ENCODE data around the gene GNPTG.

GNPTG gene

DNA sequence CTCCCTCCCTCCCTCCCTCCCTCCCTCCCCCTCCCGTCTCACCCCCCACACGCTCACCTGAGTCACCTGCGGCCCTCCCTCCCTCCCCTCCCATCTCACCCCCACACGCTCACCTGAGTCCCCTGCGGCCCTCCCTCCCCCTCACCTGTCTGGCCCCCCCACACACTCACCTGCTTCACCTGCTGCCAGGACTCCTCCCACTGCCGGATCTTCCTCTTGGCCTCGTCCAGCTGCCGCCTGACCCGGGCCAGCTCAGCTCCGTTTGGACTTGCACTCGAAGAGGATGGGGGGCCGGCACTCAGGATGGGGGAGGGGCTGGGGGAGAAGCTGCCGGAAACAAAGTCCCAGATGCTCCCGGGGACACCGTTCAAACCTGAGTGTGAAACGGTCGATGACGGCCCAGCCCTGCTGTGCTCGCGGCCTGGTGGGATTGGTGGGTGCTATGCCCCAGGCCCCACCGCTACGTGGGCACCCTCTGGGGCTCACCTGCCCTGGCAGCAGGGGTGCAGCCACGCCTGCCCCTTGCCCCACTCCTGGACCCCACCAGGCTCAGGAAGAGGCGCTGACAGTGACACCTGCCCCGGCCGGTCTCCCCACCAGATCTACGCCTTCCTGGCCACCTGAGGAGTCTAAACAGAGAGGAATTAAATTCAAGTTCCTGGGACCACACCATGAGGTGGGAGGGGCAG lies 15.9 kb downstream of the GNPTG start:
- no peak for DNase-seq

DNA sequence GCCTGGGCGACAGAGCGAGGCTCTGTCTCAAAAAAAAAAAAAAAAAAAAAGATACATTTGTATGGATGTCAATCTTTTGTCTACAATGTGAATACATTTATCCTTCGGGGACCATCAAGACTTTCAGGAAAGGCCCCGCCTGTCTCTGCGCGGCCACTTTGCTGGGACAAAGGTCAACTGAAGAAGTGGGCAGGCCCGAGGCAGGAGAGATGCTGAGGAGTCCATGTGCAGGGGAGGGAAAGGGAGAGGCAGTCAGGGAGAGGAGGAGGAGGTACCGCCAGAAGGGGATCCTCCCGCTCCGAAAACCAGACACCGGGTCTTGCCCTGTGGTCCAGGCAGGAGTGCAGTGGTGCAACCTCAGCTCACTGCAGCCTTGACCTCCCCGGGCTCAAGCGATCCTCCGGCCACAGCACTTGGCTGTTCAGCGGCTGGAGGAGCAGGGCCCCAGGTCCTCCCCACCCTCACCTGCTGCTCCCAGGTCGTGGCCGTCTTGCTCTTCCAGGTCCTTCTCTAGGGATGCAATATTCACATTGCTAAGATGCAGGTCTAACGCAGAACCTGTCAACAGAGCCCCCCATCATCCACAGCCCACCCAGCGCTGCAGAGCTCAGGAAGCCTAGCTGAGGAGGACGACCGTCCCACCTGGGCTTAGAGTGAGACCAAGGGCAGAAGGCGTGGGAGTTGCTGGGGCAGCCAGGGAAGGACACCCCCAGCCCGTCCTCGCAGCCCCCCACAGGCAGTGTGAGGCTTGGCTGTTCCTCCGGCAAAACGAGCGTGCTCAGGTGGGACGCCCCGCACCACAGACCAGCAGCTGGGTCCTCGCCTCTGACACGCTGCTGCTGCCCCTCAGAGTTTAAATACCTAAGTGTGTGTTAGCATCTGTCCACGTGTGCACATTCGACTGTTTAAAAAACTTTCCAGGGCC lies 19.6 kb downstream of the GNPTG start:
- no peak for DNase-seq

DNA sequence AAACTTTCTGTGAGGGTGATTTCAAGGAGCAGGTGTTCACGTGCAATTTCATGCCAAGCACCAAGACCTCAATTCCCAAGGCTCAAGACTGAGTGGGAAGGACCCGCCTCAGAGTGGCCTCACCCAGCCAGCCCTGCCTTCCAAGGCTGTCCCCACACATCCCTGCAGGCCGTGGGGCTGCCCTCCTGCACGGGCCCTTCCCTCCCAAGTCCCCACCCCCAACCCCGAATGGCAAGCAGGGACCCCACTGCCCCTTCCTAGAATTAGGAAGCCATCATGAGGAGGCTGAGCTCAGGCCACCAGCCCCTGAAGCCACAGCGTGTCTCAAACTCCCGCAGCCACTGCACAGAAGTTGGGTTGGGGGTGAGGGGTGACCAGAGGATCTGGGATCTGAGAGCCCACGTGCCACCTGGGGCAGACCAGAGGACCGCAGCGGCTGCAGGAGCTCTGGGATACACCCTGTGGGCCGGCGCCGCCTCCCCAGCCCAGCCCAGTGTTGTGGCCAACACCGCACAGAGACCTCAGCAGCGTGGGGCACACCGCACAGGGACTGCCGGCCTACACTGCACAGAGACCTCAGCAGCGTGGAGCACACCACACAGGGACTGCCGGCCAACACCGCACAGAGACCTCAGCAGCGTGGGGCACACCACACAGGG lies 20.7 kb downstream of the GNPTG start:
- no peak for DNase-seq

DNA sequence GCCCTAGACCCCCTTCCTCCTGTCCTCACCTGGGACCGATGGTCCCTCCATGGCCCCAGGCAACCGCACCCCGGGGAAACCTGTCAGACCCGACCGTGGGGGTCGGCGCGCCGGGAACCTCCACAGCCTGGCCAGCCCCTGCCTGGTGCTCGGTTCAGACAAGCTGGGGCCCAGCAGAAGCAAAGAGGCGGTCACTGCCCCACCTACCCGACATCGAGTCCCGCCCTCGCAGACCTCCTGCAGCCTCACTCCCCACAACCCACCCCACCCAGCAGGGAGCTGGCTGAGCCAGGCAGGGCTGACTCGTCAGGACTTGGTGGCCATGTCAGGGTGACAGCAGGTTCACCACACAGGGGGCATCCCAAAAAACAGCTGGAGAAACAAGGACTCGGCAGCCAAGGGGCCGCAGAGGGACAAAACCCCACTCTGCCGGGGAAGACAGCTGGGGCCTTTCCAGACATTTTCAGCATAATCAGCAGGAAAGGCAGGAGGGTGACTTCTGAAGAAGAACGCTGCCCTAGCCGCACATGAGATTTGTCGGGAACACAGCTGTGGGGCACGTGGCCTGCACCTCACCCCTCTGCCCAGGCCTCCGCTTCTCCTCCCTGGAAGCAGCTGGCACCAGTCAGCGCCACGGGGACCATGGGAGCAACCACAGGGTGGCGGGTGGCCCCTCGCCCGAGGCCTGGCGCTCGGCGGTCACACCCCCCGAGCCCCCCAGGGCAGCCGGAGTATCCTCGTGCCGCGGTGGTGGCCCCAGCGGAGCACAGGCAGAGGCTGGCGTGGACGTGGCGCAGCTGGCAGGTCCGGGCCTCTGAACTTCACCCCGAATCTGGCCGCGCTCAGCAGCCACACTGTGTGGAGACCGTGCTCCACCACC lies 22.9 kb downstream of the GNPTG start:
- DNase-seq, result no peak

DNA sequence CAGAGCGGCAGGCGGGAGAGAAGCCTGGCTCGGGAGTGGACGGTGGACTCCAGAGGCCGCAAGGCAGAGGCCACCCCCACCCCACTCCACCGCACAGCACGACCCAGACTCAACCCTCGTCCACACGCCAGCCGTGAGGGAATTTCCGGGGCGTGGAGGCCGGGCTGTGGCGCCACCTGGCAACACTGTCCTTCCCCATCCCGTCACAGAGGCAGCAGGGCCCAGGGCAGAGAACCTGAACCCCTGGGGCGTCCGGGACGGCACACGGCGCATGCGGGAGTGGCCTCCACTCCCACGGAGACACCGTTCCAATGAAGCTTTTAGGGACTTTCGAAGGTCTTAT lies 23.5 kb downstream of the GNPTG start:
- no peak for DNase-seq

DNA sequence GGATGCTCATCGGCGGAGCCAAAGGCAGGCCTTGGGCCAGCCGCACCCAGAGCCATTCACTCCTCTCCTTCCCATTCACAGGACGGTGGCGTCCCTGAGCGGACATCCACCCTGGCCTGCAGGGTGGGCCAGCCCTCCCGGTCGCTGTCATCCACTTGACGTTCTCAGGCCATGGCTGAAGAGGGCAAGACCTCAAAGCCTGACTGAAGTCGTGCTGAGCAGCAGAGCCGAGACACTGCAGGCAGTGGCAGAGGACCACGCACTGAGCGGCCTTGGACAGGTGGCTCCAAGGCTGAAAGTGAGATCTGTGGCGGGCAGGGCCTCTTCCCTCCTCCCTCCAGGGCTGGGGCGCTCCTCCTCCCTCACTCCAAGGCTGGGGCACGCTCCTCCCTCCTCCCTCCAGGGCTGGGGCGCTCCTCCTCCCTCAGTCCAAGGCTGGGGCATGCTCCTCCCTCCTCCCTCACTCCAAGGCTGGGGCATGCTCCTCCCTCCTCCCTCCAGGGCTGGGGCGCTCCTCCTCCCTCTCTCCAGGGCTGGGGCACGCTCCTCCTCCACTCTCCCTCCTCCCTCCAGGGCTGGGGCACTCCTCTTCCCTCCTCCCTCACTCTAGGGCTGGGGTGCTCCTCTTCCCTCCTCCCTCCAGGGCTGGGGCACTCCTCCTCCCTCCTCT lies 24.1 kb downstream of the GNPTG start:
- DNase-seq, result peak in 1 of 56 donors; percentile 13

DNA sequence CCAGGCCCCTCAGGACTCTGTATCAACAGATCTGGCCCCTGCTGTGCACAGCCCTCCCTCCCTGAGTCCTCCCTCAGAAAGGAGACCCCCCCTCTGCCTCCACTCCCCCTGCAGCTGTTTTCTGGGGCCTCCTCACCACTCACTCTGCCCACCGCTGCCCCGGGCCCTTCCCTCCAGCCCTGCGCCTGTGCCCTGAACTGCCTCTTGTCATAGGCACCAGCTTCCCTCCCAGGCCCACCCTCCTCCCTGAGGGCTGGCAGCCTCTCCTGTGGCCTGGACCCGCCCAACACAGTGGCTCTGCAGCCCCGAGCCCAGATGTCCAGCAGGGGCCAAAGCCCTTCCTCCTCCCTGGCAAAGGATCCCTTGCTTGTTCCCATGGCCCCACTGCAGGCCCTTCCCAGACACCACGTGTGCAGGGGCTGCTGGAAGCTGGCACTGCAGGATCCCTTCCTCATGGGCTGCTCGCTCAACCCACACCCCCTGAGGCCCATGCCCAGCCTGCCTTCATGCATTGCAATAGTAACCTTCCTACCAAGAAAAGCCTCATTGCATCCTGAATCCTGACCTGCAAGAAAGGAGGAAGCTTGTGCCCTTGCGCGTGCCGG lies 25.8 kb downstream of the GNPTG start:
- peak in 44 of 56 donors; percentile 3 to 77 (median 38) for DNase-seq

DNA sequence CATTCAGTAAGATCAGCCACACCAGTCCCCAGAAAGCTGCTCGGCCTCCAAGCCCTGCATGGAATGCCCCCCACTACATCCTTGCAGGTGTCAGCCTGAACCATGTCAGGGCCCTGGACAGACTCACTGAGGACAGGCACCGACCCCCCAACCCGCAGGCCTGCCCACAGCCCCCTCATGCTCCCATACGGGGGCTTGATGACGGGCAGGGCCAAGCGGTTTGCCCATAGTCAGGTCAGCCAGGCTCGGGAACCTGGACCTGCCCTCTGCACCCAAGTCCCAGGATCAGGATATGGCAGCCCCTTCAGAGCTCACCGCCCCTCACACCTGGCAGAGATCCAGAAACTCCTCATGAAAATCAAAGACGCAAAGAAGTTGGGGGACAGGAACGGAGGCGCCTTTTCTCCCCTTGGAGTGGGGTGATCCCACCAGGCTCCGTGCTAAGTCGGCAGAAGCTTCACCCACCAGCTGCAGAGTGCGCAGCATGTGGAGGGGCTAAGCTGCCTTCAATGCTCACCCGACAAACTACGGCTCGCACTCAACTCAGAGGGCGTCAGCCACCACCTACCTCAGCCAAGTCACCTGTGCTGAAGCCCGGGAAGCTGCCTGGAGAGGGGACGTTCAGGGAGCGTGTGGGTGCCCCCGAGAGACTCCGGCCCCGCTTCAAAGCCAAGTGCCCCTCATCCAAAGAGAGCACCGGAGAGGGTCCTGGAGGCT lies 26.5 kb downstream of the GNPTG start:
- DNase-seq, result no peak

DNA sequence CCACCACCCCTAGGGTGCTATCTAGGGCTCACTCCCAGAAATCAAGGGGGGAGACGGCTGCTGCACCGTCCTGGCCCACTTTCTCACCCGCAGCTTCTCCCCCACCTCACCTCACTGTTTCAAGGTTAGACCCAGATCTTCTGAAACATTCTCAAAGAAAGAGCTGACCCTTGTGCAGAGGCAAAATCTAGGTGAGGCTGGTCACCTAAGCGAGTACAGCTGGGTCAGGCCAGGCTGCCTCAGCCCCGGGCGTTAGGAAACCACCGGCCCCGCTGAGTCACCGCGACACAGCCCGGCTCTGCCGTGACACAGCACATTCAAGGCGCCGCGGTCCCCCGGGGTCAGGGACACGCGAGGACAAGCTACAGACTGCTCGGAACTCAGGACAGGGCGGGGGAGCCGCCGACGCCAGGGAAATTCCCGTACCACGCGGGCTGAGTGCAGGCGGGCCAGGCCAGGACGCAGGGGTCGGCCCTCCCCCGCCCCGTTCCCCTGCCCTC lies 27.1 kb downstream of the GNPTG start:
- DNase-seq, result peak in 25 of 56 donors; percentile 5 to 66 (median 24)

DNA sequence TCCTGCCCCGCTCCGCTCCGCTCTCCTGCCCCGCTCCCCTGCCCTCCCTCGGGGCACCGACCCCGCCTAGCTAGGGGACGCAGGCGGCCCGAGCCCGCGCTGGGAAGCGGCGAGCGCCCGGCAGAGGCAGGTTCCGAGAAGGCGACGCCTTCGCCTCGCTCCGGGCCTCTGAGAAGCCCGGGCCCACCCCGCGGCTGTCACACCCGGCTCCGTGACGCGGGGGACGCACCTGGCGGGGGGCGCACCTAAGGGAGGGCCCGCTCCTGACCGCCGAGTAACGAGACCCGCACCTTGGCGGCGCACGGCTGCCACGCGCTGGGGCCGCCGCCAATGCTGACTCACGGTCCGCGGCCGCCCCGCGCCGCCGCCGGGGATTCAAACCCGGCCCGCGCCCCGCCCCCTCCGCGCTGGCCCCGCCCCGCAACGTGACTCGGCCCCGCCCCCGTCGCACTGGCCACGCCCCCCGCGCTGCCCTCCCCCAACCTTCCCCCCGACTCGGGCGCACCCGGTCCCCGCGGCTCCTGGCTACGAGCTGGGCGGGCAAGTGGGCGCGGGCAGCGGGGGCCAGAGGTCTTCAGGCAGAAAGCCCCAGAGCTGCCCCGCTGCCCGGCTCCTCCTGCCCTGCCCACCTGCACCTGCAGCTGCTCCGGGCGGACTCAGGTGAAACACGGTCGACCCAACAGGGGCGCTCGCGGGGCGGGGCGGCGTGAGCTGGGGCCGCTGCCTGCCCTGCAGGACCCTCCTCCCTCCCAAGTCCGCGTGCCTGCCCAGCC lies 27.8 kb downstream of the GNPTG start:
- peak in 14 of 56 donors; percentile 6 to 69 (median 19) for DNase-seq

DNA sequence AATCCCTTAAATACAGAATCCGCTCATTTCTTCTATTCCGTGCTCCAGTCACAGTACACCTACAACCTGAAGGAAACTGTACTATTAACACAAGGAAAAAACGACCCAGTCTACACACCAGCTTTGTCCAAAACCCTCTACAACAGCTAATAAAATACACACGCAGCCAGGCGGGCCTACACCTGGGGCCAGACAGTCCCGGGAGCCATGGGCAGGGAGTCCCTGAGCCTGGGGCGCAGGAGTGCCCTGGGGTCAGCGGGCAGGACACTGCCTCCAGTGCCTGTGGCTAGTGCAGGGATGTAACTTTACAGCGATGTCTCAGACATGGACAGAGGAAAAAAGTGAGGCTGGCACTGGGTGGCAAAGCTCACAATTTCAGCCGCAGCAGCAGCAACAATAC lies 28.5 kb downstream of the GNPTG start:
- DNase-seq, result no peak

DNA sequence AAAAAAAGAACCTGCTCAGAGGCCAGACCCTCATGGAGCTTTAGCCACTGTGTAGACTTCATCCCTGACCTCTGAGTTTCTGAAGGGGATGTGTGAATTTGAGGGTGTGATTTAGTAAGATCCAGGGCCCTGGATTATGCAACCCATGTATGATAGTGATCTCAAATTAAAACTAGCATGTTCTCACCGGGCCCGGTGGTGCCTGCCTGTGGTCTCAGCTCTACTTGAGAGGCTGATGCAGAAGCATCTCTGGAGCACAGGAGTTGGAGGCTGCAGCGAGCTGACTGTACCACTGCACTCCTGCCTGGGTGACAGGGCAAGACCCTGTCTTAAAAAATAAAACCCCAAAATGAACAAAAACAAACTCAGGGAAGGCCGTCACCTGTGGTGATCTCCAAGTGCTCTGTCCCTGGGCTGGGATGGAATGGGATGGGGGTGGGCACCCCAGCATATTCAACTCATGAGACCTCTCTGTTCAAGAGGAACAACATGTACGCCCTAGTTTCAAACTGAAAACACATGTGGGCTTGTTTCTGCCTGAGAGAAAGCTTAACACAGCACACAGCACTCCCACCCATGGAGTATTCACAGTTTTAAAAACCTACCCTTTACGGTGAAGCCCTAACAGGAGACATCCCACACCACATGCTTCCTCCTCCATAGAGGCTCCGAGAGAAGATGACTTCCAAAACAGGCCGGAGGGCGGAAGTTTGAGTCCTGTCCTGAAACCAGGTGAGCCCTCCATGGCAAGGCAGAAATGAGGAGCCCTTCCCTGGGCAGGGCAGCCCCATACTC lies 30.1 kb downstream of the GNPTG start:
- peak in 18 of 56 donors; percentile 4 to 66 (median 42) for DNase-seq

DNA sequence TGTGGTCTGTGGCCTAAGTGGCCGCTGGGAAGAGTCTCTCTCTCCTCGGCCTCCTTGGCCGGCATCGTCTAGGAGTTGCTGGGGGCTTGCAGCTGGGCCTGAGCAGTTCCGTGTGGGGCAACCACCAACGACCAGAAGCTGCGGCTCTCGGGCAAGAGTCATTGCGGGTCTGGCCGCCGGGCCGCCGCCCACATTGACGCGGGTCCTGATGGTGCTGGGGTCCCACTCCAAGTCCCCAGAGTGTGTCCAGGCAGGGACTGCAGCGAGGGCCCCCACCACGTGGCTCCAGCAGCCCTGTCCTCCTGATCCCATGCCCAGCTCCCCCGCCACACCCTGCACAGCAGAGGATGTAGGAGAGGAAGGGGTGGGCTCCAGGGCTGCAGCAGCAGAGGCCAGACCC lies 31.8 kb downstream of the GNPTG start:
- DNase-seq, result no peak

DNA sequence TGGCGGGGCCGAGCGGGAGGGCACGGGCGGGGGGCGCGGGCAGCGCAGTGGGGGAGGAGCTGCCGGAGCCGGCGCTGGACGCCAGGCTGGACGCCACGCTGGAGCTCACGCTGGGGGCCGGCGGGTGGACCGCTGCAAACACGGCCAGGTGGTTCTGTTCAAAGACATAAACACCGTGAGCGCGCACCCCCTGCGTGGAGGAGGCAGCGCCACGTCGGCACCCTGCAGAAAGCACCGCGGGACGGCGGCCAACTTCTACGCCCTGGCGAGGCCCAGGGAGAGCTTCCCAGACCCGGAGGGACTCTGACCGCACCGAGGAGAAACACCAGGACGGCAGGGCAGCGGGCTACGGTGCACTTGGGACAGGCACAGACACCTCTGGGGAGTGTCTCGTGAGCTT lies 33.5 kb downstream of the GNPTG start:
- no peak for DNase-seq

DNA sequence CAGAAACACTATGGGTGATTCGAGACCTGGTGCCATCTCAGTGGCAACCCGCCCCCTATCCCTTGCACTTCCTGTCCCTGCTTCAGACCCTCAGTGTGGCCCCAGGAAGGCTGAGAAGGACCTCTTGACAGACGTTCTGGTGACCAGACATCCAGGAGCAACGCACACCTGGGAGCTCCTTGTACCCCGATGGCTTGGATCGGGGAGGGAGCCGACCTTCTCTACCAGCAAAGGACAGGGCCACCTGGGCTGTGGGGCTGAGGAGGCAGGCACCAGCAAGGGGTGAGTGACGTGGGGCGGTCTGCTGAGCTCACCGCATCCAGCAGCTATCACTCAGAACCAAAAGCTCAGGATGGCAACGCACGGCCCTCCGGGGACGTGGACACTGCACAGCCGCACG lies 35.6 kb downstream of the GNPTG start:
- DNase-seq, result no peak

DNA sequence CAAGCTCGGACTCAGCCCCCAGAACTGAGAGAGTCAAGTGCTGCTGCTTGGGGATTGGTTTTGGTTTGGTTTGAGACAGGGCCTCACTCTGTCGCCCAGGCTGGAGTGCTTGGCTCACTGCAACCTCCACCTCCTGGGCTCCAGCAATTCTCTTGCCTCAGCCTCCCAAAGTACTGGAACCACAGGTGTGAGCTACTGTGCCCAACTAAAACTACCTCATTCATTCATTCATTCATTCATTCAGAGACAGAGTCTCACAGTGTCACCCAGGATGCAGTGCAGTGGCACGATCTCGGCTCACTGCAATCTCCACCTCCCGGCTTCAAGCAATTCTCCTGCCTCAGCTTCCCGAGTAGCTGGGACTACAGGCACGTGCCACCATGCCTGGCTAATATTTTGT lies 38.0 kb downstream of the GNPTG start:
- DNase-seq, result no peak

DNA sequence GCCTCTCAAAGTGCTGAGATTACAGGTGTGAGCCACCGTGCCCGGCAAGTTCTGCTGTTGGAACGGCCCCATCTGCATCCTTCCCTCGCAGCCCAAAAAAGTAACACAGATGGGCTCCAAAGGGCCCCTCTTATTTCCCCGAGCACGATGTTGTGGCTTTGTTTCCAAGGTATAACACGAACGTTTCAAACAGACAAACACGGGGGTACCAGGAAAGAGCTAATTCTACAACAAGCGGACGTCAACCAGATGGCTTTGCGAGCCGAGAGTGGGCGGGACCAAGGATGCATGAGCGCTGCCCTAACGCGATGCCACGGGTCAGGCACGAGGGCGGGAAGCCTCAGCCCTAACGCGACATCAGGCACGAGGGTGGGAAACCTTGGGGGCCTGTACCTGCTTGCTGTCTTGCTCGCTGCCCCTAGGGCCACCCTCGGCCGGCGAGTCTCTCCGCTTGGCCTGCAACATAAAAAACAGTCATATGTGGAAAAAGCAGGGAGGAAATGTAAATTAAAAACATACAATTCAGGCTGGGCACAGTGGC lies 38.6 kb downstream of the GNPTG start:
- no peak for DNase-seq

Data from nucleus accumbens (tissue), 56 donors.